LoVo (cell line): ENCODE measurements around the gene COPA.
"Not testable (repeated sequence)": the region's sequence is repeated elsewhere in the genome, so short reads cannot be mapped to it uniquely, and the experiment has no call there.

ENCODE experiments used
- DNase-seq: peaks from one replicate; pipeline ENCODE4 v3.0.0-alpha.2; 2016; ENCODE audit warnings: low spot score

The COPA gene

DNA sequence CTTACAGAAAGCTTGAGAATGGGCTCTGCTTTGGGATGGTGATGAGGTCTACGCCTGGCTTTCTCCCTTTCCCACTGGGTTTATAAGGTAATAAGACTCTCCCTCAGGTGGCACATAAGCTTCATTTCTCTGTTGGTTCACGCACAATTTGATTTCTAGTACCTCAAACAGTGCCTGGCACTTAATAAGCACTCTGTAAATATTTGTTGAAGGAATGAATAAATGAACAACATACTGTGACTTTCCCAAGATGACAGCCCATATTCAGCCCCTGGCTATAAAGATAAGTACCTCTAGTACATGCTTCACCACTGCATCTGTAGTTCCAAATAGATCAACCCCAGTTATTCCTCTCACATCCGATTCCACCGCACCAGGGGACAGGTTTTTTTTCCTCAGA lies 17.8 kb downstream of the COPA start:
- no peak for DNase-seq

DNA sequence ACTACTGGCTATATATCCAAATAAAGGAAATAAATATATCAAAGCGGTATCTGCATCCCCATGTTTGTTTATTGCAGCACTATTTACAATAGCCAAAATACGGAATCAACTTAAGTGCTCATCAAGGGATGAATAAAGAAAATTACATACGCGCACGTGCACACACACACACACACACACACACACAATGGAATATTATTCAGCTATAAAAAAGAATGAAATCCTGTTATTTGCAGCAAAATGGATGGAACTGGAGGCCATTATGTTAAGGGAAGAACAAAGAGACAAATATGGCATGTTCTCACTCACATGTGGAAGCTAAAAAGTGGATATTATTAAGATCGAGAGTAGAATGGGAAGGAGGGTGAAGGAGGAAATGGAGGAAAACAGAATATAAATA lies 20.2 kb downstream of the COPA start:
- DNase-seq: no peak

DNA sequence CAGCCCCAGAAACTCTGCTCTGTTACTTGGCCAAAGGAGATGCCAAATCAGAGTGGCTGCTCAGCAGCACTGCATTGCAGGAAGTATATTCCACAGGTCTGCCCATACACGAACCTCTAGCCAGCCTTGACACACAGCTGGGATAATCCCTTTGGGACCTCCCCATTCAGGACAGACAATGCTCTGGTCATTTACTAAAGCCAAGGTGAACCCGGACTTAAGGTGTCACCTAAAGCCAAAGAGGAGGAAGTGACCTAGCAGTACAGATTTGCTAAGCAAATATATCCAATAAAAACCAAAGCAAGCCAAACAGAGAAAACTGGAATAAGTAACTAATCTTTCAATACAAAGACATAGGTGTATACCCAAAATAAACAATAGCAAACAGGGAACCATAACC lies 27.7 kb downstream of the COPA start:
- DNase-seq: no peak

DNA sequence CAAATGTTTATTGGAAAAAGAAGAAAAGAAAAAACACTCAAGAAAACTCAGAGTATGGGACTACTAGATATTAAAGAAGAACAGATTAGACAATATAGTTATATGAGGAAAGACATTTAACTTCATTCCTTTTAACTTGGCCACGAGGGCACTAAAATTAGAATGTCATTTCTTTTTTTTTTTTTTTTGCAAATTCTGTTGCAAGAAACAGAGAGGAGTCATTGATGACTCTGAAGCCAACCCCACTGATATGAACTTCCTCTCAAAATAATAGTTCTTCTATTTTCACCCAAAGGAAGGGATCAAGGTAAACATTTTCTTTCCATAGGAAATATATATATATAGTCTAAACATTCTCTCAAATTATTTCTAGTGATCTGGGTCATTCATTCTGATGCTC lies 33.5 kb downstream of the COPA start:
- no peak for DNase-seq

DNA sequence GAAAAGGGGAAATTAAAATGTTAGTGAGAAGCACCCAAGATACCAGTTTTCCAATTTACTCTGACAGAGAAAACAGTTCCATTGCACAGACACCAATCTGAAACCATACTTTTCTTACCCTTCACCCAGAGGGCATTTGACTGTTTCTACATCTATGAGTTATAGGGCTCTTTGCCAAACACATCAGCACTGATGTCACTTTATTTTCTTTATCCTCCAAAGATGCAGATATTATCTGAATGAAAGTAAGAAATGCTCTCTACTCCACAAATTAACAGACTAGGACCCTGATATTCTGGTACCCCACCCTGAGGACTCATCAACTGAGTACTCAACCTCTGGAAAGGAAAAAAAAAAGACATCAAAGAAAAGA lies 33.9 kb downstream of the COPA start:
- no peak for DNase-seq

DNA sequence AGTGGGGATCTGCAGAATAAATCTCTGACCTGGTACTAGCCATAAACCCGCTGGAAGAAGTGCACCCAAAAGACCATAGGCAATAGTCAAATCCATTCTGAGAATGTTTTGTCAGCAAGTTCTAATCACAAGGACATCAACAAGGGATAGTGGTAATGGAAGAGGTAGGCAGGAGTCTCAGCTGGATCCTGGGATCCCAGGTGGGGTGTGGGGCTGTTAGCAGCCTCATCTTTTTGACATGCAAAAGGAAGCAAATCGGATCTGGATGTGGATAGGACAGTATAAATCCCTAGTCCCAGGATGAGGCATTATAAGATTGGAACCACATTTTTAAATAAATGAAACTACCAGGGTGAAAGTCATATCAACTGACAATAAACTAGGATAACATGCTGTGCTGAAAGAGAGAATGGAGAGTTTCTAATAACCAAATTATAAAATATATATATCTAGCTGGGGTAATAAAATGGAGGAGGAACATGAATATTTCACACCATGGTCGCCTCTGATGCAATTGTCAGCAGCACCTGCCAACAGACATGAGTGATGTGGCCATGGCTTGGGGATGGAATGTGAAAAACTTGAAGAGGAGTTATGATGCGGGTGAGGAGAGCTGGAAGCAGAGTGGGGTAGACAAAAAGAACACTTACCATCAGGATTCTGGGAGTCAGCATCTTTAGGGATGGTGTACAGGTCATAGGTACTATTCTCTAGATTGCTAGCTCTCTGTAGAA lies 34.4 kb downstream of the COPA start:
- DNase-seq: no peak

DNA sequence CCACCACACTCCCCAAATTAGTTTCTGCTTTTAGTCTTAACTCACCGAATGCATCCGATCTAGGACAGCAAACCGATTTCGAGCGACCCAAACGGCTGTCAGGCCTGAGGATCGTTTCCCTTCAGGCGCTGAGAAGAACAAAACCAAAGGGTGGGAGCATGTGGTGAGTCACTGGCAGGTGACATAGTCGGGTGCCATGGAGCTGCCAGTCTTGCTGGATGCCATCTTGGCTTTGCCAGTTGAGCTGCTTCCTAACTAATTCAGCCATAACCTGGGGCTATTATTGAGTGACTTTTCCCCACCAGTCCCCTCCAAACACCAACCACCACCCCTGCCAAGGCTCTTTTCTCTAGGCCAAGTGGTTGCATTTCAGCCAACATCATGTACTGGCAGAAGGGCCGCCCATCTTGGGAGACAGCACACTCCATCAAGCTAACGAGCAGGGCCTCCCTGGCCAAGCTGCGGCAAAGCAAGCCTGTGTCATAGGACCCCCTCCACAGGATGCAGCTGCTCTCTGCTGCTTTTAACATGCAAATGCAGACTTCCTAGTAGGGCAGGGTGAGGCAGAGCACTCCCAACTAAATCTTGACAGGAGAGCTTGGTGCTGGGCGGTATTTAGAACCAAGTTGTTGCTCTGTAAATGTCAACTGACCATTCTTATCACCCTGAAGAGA lies 35.8 kb downstream of the COPA start:
- DNase-seq: no peak

DNA sequence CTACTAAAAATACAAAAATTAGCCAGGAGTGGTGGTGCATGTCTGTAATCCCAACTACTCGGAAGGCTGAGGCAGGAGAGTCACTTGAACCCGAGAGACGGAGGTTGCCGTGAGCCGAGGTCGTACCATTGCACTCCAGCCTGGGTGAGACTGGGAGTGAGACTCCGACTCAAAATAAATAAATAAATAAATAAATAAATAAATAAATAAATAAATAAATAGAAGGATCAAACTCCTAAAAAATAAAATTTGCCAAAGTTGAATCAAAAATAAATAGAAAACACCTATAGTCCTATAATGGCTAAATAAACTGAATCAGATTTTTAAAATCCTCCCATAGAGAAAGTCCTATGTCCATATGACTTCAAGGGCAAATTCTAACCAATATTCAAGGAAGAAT lies 42.9 kb downstream of the COPA start:
- no peak for DNase-seq

DNA sequence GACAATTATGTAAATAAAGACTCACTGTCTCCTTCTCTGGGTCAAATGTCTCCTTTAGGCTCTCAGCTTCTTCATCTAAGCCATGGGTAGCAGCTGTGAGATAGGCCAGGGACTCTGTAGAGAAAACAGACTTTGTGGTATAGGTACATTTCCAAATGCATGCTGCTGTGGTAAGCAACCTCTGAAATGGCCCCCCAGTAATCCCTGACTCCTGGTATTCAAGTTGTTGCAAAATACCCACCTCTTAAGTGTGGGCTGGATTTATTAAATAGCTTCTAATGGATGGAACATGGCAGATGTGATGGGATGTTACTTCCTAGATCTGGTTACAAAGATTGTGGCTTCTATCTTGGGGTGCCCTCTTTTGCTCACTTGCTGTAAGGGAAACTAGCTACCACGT lies 47.0 kb downstream of the COPA start:
- DNase-seq: no peak

DNA sequence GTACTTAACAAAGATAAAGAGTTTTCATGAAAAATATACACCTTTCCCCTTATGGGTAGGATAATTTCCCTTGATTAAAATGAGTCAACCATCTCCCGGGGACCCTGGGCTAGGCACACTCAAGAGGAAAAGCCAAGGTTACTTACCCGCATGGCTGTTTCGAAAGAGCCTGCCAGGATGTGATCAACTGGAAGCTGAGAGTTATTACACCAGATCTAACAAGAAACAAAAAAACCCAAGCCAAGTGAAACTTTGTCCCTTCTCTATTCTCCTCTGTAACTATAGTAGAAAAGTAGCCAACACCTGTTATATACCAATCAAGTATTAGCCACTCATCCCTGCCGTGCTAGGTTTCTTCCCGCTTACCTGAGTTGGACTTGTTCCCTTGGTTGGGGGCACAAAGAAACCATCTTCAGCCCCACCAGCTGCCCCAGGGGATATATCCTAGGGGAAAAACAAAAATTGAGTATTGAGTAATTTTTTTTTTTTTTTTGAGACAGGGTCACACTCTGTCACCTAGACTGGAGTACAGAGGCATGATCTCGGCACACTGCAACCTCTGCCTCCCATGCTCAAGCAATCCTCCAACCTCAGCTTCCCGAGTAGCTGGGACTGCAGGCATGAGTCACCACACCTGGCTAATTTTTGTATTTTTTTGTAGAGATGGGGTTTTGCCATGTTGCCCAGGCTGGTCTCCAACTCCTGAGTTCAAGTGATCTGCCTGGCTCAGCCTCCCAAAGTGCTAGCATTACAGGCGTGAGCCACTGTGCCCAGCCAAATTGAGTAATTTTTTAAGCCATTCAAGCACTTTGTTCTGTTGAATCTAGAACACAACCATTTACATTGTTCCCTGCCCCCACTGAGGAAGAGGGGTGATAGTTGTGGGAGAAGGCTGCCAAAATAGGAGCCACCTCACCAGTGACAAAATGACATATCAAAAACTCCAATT lies 49.8 kb downstream of the COPA start:
- no peak for DNase-seq

DNA sequence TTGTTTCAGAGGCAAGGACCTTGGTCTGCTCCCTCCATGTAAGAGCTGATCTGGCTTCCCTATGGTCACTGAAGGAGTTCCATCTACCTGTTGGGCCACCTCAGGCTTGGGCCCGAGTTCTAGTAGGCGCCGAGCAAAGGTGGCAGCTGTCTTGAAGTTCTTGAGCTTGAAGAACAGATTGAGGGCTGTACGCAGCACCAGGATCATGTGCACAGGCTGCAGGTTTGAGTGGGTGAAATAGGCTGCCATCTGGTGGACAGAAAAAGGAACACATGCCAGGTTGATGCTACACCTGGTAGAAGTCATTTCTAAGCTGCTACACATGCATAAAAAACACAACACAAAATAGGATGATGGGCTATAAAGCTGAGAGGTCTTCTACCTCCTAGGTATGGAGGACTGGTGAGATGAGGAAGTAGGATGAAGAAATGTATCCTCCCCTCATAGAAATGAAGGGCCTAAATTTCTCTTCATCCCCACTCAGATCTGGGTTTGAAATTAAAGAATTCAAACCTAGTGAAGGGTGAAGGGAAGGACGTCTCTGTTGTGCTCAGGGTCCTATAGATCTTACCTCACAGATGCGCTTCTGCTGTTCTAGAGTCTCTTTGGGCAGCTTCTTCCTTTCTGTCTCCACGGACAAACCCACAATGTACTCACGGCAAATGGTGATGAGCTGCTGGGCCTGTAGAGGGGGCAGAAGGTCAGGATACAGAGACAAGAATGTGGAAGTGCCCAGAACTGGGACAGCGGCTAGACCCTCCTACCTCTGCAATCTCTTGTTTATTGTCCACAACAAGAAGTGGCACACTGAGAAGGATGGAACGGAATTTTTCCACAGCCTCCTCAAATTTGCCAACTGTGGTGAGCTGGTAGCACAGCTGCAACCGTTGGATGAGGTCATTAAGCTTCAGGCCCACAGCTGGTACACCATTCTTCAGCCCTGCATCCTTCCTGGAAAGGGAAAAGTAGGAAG lies 51.5 kb downstream of the COPA start:
- peak; percentile 56 for DNase-seq

DNA sequence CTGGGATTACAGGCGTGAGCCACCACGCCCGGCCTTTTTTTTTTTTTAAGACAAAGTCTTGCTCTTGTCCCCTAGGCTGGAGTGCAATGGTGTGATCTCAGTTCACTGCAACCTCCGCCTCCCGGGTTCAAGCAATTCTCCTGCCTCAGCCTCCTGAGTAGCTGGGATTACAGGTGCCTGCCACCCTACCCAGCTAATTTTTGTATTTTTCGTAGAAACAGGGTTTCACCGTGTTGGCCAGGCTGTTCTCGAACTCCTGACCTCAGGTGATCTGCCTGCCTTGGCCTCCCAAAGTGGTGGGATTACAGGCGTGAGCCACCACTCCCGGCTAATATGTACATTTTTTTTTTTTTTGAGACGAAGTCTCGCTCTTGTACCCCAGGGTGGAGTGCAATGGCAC lies 55.3 kb downstream of the COPA start:
- not testable (repeated sequence) for DNase-seq

DNA sequence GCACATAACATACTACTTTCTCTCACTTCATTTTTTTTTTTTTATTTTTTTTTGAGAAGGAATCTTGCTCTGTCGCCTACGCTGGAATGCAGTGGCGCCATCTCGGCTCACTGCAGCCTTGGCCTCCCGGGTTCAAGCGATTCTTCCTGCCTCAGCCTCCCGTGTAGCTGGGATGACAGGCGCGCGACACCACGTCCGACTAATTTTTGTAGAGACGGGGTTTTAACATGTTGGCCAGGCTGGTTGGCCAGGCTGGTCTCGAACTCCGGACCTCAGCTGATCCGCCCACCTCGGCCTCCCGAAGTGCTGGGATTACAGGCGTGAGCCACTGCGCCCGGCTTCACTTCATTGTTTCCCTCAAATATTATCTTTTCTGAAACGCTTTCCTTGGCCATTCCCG lies 57.5 kb downstream of the COPA start:
- DNase-seq: no peak

DNA sequence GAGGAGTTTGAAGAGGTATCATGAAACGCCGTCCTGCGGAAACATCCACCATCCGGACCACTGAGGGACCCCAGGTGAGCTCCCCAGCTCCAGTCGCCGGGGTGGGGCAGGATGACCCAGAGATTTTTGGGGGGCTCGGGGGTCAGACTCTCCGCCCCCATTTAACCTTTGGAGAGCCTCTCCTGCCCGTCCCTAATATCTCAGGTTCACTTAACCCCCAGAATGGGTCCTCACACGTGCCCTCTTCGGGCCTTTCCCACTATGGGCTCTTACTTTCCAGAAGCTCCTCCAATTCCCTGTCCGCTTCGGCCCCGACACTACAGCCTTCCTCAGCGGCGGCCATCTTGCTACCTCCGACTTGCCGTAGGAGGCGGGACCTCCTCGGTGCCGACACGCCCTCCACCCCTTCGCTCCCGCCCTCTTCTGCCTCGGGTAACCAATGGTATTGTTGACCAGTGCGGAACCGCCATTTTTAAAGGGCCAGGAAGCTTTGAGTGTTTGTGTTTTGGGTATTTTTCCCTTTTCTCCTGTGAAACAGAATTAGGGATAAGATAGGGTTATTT lies 58.2 kb downstream of the COPA start, which contains the start of gene PEX19:
TSS of gene PEX19 (minus strand) at position 352 of the 563 bp plus-strand sequence. CDS start at position 343, 9 bp downstream.
- peak; percentile 94 for DNase-seq

DNA sequence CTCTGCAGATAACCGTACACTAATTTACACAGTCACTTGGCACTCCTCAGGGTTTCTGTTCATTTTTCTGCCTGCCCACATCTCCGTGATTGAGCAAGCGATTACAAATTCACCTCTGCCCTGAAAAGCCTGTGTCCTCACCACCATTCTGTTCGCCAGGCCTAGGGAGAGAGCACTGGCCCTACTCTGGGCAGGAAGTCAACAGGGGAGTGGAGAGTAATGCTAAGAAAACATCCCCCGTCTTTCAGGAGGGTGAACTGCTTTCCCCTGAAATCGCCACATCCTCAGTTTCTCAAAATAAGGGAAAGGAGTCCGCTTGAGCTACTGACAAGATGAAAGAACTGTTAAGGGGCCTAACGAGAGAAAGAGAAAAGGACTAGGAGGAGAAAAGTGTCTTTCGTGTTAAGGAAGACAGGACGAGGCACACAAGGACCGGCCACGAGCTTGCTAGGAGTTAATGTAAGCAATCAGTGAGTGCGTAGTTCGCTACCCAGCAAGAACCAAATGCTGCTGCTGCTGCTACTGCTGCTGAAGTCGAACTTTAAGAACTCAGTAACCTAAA lies 58.7 kb downstream of the COPA start:
- DNase-seq: peak; percentile 12

DNA sequence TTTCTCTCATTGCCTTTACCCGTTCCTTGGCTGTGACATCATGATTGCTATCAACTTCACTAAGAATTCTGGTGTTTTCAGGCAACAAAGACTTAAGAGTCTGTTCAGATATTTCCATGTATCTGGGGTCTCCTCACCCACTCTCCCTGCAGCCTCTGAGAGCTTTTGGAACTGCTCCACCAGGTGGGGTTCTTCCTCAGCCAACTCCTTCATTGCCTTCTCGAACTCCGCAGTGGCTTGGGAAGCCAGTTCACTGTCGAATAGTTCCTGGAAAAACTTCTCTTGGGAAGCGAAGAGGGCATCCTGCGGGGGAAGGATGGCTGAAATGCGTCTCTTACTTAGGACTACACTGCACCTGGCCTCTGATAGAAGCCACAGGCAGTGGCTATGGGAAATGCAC lies 60.2 kb downstream of the COPA start:
- DNase-seq: no peak

DNA sequence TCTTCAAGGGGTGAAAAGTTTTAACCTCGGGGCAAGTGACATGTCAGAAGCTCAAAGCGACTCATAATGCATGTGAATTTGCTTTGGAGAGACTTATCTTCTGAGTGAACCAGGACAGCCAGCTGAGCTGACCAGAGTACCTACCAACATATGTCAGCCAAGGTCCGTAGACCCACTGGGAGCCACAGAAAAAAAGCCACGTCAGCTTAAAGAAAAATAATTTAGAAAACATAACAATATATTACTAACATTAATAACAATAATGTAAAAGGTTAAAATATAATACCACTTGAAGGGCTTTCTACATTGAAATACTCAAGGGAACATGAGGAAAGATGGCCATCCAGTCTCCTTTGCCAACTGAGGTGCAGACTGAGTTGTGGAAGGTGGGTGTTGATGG lies 65.1 kb downstream of the COPA start:
- no peak for DNase-seq

DNA sequence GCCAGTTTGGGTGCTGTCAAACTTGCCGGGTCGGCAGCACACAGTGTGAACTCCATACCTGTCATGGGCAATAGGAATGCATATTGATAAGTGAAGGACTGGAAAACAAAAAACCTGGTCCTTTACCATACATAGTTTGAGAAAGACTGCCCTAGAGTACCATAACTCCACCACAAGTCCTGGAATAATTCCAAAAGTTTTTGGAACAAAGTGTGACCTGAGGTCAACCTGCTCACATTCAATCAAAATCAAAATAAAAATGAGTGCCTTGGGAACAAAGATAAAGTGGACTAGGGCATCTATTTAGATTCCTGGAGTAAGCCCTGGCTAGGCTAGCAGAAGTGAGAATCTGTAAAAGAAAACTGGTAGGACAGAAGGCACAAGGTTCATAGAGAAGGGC lies 65.7 kb downstream of the COPA start:
- no peak for DNase-seq

DNA sequence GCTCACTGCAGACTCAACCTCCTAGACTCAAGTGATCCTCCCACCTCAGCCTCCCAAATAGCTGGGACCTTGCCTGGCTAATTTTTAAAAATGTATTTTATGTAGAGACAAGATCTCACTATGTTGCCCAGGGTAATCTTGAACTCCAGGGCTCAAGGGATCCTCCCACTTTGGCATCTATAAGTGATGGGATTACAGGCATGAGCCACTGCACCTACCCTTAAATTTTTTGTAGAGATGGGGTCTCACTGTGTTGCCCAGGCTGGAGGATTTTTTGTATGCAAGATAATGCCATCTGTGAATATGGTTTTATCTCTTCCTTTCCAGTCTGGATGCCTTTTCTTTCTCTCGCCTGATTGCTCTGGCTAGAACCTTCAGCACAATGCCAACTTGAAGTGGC lies 72.0 kb downstream of the COPA start:
- DNase-seq: no peak

DNA sequence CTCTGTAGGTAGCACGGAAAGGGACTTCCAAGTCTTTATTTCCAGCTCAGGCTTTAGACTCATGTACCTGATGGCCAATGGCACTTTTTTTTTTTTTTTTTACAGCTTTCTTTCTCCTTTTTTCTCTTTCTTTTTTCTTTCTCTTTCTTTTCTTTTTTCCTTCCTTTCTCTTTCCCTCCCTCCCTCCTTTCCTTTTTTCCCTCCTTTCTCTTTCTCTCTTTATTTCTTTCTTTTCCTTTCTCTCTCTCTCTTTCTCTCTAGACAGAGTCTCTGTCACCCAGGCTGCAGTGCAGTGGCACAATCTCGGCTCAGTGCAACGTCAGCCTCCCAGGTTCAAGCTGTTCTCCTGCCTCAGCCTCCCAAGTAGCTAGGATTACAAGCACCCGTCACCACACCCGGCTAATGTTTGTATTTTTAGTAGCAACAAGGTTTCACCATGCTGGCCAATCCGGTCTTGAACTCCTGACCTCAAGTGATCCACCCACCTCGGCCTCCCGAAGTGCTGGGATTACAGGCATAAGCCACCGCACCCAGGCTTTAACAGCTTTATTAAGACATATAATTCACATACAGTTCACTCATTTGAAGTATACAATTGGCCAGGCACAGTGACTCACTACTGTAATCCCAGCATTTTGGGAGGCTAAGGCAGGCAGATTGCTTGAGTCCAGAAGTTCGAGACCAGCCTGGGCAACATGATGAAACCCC lies 75.6 kb downstream of the COPA start:
- no peak for DNase-seq
